Stimulated activated CD4-positive, alpha-beta T cell treated with anti-CD3 and anti-CD28 coated beads, TNF-alpha, amount 100 ng/mL, for 4 hours (primary cell): ENCODE results near the gene FBXW10B.
"Not testable (repeated sequence)": the region's sequence is repeated elsewhere in the genome, so short reads cannot be mapped to it uniquely, and the experiment has no call there.

ENCODE experiments used
- DNase-seq, 3 experiments: peaks; one replicate each; pipeline ENCODE4 v3.0.0-alpha.2; 2020; ENCODE audit warnings: low read depth in 3 of 3

The FBXW10B gene

GRCh38 chr17:15619331-15620058 is at the start of gene FBXW10B:
Gene FBXW10B, minus strand, starts transcription at chr17:15619704. Its CDS starts 192 bp downstream, at chr17:15619512.
- DNase-seq: not testable (repeated sequence)

- DNase-seq: no peak
These were observed 44.2 kb upstream of the FBXW10B start for GRCh38 chr17:15663691-15664090.

DNA sequence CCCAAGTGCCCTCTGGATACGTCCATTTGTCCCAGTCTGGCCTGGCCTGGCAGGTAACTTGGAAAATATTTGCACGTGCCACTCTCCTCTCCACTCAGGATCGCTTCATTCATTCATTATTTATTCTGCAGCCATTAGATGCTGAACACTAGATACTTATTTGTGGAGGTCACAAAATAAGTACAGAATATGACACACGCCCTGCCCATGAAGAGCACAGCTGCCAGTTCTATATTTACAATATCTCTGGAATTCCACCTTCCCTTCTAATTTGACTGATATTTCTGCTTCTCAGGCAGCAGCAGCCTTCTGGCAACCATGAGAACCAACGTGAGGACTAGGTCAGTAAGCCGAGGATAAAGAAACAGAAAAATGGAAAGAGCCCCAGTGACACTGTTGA is 43.7 kb upstream of the FBXW10B start:
- DNase-seq: no peak

- no peak for DNase-seq
These were observed 43.2 kb upstream of the FBXW10B start for GRCh38 chr17:15662681-15663080.

DNA sequence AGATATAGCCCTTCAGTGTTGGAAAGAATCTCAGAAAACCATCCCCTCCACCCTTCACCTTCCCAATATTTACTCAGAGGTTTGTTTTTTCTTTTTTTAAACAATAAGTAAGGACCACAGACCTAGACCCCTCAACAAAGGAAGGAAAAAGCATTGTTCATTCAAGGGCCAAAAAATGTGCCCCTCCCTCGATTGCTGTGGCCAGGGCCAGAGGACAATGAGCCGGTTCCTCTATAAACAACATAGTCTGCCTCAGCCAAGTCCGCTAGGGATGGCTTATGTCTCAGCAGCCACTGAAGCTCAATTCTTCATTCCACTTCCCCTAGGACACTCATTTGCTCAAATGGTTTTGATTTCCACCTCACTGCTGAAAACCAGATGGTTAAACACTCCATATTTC is 40.6 kb upstream of the FBXW10B start:
- no peak for DNase-seq

DNA sequence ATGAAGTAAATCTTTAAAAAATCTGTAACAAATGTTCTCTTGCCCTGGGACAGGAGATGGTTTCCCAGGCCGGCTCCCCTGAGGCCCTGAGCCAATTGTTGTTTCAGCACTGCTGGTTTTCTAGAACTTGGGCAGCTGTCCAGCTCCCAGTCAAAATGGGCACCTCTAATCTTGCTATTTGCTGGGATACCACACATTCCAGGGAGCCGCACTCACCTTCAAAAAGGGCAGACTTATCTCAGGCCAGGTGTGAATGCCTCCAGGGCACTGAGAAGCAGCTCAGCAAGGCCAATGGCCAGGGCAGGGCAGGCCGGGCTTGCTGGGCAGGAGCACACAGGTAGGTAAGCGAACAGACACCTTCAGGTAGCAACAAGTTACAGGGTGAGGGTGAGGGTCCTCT is 40.2 kb upstream of the FBXW10B start:
- DNase-seq: no peak

DNA sequence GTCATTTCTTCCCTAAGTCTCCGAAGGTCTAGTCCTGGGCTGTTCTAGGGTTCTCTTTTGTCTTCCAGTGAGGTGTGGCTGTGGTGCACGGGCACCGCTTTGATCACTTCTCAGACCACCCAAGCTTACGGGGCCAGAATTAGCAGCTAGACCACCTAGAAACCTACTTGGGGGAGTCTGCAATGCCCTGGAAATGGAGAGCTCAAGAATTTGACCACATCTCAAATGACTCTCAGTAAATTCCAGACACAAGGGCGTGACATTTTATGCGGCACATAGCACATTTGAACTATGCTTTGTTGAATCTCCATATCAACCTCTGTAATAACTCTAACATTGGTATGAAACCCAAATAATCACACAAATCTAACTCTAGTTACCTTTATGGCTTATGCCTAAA is 39.7 kb upstream of the FBXW10B start:
- DNase-seq: no peak

DNA sequence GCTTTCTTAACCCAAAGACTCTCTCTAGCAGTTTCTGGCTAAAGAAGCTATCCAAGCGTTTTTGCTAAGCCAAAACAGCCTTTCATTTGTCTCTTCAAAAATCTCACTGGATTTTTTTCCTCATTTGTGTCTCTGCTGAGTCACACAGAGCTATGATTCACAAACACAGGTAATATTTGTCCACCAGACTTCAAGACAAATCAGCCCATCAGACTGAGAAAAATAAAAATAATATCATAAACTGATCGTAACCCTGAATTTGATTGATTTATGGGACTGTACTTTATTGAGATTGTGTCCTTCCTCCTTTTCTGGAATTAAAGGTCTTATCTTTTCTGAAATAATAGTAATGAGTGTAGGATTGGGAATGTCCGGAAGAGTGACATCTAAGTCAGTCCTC is 38.8 kb upstream of the FBXW10B start:
- no peak for DNase-seq

- no peak for DNase-seq
These were observed 38.4 kb upstream of the FBXW10B start for GRCh38 chr17:15657868-15658267.

DNA sequence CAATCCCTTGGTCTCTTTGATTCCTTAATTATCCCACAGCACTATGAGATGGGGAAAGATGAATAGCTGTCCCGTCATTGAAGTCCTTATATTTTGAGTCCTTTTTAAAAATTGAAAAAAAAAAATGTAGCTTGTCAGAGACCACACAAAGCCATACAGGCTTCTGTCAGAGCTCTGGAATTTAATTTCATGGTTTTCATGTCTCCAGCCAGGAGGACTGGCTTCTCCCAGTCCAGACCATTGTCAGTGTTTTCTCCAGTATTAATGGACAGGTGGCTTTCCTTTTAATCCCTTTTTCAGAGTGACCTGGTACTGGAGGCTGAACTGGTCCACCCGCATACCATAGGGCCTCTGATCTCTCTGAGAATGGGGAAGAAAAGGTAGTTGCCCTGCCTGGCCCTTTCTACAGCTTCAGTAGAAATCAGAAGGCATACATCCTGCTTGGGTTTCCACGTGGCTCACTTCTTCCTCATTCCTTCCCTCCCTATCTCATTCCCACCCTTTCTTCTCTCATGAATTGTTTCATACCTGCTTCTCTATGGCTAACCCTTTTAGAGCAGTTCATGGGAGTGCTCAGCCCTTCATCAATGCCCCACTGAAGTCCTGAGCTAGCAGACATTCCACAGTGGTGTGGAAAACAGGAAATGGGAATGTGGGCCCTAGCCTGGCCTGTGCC is 35.5 kb upstream of the FBXW10B start:
- DNase-seq: no peak

GRCh38 chr17:15654401-15654800 is 34.9 kb upstream of the FBXW10B start:
- not testable (repeated sequence) for DNase-seq

DNA sequence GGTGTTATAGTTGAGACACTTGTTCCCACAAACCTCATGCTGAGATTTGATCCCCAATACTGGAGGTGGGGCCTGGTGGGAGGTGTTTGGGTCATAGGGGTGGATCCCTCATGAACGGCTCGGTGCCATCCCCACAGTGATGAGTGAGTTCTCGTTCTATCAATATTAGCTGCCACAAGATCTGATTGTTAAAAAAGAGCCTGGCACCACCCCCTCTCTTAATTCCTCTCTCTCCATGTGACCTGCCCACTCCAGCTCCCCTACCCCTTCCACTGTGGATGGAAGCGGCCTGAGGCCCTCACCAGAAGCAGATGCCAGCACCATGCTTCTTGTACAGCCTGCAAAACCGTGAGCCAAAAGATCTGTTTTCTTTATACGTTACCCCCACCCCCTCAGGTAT is 33.5 kb upstream of the FBXW10B start:
- DNase-seq: no peak

DNA sequence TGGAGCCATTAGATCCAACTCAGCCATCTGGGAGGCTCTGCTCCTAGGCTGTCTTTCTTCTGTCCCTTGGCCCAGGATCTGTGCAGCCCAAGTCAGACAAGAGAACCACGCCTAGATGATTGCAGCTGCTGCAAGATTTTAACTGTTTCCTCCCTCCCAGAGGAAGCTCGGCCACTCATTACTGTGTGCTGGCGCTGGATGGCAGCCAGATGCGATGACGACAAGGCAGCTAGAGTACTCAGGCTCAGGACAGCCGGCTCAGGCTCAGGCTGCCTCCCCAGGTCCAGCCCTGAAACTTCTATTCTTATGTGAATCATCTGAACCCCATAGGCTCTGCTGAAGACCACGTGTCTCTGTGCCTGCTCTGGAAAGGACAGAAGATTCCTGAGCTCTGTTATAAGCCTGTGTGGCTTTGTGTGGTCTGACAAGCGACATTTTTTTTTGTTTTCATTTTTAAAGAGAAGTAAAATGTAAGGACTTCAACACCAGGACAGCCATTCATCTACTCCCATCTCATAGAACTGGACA is 32.1 kb upstream of the FBXW10B start:
- DNase-seq: no peak

DNA sequence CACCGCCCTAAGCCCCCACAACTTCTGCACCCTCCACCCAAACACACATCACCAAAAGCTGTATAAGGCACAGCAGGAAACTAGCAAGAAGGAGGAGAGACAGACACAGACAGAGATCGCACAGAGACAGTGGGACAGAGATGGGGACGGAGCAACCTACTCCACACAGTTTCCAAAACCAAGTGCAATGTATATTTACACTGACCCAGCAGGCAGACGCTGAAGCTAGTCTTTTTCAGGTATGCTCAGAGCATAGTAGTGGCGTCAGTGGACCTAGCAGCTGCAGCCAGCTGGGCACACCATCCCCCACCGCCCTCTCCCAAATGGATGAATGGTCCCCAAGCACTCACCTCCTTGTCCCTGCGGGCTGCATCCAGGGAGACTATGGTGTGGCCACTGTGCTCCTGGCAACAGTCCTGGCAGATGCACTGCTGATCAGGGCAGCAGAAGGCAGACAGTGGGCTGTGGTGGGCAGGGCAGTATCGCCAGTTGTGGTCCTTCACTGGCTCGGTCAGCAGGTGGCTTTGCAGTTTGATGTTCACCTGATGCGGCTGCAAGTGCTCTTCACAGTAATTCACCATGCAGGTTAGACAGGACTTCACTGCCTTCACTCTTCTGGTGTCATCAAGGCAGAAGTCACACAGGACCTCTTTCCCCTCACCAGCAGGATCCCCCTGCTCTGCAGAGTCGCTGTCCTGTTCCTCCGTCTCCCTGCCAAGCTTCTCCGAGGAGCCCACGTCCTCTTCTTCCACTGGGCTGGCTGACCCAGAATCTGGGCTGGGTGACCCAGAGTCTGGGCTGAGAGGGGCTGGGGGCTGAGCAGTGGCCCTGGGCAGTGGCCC is 31.5 kb upstream of the FBXW10B start:
- DNase-seq: no peak

- DNase-seq: no peak
These were observed 30.4 kb upstream of the FBXW10B start for GRCh38 chr17:15649861-15650421.

DNA sequence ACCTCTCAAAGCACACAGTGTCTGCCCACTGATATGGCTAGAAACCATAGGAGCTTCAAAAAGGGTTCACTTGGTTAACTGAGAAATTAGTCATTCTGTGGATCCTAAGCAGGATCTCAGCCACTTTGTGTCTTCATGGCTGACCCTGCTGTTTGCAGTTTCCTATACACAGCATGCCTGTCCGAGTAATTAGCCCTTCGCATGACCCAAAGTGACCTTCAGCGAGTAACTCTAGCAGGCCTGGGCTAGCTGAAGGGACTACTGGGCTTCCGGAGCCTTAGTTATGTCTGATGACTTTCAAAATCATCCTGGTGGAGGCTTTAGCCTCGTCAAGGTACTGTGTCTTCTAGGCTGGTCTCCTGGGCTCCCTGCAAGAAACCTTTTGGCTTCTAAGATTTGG is 28.9 kb upstream of the FBXW10B start:
- DNase-seq: no peak

DNA sequence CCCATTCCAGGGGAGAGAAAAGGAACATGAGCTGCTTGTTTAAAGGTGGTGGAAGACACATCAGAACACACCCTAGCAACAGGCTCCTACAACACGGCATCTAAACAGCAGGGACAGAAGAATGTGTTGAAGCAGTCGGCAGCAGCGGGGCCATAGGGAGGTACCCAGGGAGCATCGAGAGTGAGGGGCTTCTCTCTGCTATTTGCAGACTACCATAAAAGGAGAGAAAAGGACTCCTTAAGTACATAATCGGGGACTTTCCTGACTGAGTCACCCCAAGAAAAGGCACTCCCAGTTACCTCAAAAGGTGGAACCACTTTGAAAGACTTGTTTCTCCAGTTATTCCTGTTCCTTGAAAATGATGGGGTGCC is 26.4 kb upstream of the FBXW10B start:
- DNase-seq: not testable (repeated sequence)

DNA sequence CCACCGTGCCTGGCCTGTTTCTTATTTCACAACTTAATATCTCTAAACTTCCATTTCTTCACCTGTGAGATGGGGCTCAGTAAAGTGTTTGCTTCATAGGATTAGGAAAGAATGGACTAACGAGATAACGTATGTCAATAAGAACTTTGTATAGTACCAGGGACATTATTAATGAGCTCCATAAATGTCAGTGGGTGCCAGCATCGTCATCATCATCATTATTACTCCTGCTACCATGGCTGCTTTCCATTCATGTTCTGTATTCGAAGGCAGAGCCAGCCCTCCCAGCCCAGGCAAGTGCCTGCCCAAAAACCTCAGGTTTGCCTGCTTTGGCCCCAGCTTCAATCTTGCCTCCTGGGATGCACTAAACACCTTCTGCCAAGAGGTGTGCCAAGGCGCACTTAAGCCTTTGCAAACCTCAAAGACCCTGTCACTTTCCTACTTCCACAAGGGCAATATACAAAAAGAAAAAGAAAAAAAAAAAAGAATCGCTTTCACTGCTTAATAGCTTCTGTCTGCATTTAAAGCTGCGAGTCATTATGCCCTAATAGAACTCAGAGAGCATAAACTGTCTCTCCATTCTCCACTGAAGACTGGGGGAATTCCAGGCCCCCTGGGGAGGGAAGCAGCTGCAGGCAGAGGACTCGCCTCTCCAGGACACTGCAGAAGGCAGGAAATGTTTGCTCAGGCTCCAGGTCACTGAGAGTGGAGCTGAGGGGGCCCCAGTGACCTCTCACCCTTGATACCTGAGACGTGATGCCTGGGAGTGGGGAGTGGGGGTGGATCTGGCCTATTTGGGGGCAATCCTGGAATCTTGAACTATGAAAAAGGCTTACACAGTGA is 25.8 kb upstream of the FBXW10B start:
- not testable (repeated sequence) for DNase-seq

DNA sequence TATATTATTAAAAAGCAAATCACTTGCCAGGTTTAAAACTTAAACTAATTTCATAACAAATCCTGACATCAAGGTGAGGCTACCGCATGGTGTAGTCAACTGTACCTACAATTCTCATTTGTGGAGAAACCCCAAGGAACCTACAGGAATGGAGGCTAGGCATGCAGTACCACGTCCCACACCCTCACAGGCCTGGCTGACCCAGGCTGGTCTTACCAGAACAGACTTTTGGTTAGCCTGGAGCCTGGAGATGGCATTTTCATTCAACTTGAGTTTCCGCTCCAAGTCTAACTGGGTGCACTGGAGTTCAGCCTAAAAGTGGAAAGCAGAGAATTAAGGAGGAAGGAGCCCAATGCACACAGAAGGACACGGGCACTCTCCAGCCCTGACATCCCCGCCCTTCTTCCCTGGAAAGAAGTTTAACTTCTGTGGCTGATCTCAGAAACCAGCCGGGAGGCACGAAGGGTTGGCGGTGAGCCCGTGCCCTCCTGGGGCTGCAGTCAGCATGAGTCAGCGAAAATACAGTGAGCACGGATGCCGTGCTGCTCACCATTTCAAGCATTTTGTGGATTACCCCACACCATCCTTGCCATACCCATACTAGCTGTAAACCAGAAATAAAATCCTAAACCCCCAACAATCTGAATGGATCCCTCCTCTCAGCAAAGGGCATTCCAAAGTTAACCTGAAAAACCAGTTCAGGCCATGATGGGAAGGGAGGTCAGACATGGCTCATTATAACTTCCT is 23.2 kb upstream of the FBXW10B start:
- not testable (repeated sequence) for DNase-seq

GRCh38 chr17:15642014-15642413 is 22.5 kb upstream of the FBXW10B start:
- DNase-seq: not testable (repeated sequence)
